ENCODE data around the gene TRAPPC6A. TPM values are rescaled to one million over a fixed set of nuclear protein-coding genes. Genes with fewer than 3 reads are reported as not detected.

The TRAPPC6A gene, protein sequence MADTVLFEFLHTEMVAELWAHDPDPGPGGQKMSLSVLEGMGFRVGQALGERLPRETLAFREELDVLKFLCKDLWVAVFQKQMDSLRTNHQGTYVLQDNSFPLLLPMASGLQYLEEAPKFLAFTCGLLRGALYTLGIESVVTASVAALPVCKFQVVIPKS
- 50.2 TPM for polyA plus RNA-seq
- long read RNA-seq, donor 1, transcript TRAPPC6A-202 (6 exons, 758 nt), result major isoform, 13 of 20 reads
- long read RNA-seq, donor 1, partial matches to known transcripts, result 0 of 20 reads
- long read RNA-seq, donor 1, other reads (novel, unspliced or antisense), result 0 of 20 reads
- long read RNA-seq, donor 2, transcript TRAPPC6A-202 (6 exons, 758 nt), result minor isoform, 15 of 54 reads
- long read RNA-seq, donor 2, transcript TRAPPC6A-201 (6 exons, 805 nt), result major isoform, 21 of 54 reads
- long read RNA-seq, donor 2, transcript TRAPPC6A-205 (5 exons, 514 nt), result minor isoform, 5 of 54 reads
- long read RNA-seq, donor 2, transcript TRAPPC6A-204 (5 exons, 695 nt), result minor isoform, 8 of 54 reads
- long read RNA-seq, donor 2, partial matches to known transcripts, result 5 of 54 reads
- long read RNA-seq, donor 2, other reads (novel, unspliced or antisense), result 0 of 54 reads
- long read RNA-seq, donor 3, transcript TRAPPC6A-202 (6 exons, 758 nt), result major isoform, 39 of 86 reads
- long read RNA-seq, donor 3, transcript TRAPPC6A-201 (6 exons, 805 nt), result minor isoform, 34 of 86 reads
- long read RNA-seq, donor 3, partial matches to known transcripts, result 8 of 86 reads
- long read RNA-seq, donor 3, other reads (novel, unspliced or antisense), result 0 of 86 reads
- long read RNA-seq, donor 4, partial matches to known transcripts, result 0 of 6 reads
- long read RNA-seq, donor 4, other reads (novel, unspliced or antisense), result 0 of 6 reads
- long read RNA-seq, donor 5, transcript TRAPPC6A-201 (6 exons, 805 nt), result major isoform, 6 of 18 reads
- long read RNA-seq, donor 5, transcript TRAPPC6A-202 (6 exons, 758 nt), result minor isoform, 5 of 18 reads
- long read RNA-seq, donor 5, partial matches to known transcripts, result 0 of 18 reads
- long read RNA-seq, donor 5, other reads (novel, unspliced or antisense), result 0 of 18 reads
- long read RNA-seq, donor 6, transcript TRAPPC6A-201 (6 exons, 805 nt), result major isoform, 13 of 30 reads
- long read RNA-seq, donor 6, transcript TRAPPC6A-202 (6 exons, 758 nt), result major isoform, 13 of 30 reads
- long read RNA-seq, donor 6, partial matches to known transcripts, result 0 of 30 reads
- long read RNA-seq, donor 6, other reads (novel, unspliced or antisense), result 0 of 30 reads
- long read RNA-seq, donor 7, transcript TRAPPC6A-201 (6 exons, 805 nt), result minor isoform, 7 of 20 reads
- long read RNA-seq, donor 7, transcript TRAPPC6A-202 (6 exons, 758 nt), result major isoform, 8 of 20 reads
- long read RNA-seq, donor 7, partial matches to known transcripts, result 0 of 20 reads
- long read RNA-seq, donor 7, other reads (novel, unspliced or antisense), result 0 of 20 reads
- long read RNA-seq, donor 8, transcript TRAPPC6A-202 (6 exons, 758 nt), result major isoform, 31 of 57 reads
- long read RNA-seq, donor 8, transcript TRAPPC6A-201 (6 exons, 805 nt), result minor isoform, 17 of 57 reads
- long read RNA-seq, donor 8, transcript TRAPPC6A-204 (5 exons, 695 nt), result minor isoform, 6 of 57 reads
- long read RNA-seq, donor 8, partial matches to known transcripts, result 0 of 57 reads
- long read RNA-seq, donor 8, other reads (novel, unspliced or antisense), result 0 of 57 reads
- long read RNA-seq, donor 9, transcript TRAPPC6A-201 (6 exons, 805 nt), result minor isoform, 11 of 30 reads
- long read RNA-seq, donor 9, transcript TRAPPC6A-202 (6 exons, 758 nt), result major isoform, 14 of 30 reads
- long read RNA-seq, donor 9, partial matches to known transcripts, result 0 of 30 reads
- long read RNA-seq, donor 9, other reads (novel, unspliced or antisense), result 0 of 30 reads
- long read RNA-seq, donor 10, transcript TRAPPC6A-204 (5 exons, 695 nt), result minor isoform, 7 of 39 reads
- long read RNA-seq, donor 10, transcript TRAPPC6A-202 (6 exons, 758 nt), result major isoform, 15 of 39 reads
- long read RNA-seq, donor 10, transcript TRAPPC6A-201 (6 exons, 805 nt), result major isoform, 15 of 39 reads
- long read RNA-seq, donor 10, partial matches to known transcripts, result 0 of 39 reads
- long read RNA-seq, donor 10, other reads (novel, unspliced or antisense), result 0 of 39 reads
- long read RNA-seq, donor 11, transcript TRAPPC6A-202 (6 exons, 758 nt), result major isoform, 11 of 33 reads
- long read RNA-seq, donor 11, transcript TRAPPC6A-205 (5 exons, 514 nt), result minor isoform, 7 of 33 reads
- long read RNA-seq, donor 11, transcript TRAPPC6A-204 (5 exons, 695 nt), result minor isoform, 5 of 33 reads
- long read RNA-seq, donor 11, transcript TRAPPC6A-201 (6 exons, 805 nt), result minor isoform, 10 of 33 reads
- long read RNA-seq, donor 11, partial matches to known transcripts, result 0 of 33 reads
- long read RNA-seq, donor 11, other reads (novel, unspliced or antisense), result 0 of 33 reads

DNA sequence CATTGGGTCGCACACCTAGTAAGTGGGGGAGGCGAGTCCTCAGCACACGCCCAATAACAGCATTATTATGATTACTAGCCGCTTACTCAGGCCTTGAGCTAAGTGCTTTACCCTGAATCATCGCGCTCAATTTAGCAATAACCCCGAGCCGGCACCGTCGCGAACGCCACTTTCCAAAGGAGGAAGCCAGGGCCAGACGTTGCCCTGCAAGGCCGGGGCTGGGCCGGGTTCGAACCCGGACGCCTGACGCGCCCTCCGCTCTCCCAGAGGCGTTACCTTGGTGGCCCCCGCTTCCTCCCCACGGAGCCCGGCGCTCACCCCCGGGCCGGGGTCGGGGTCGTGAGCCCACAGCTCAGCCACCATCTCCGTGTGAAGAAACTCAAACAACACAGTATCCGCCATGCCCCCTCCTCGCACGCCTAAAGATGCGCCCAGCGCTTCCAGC is at the start of gene TRAPPC6A:
TRAPPC6A (minus strand) TSS at position 421 of the 445 bp plus-strand sequence; CDS start at position 402, 19 bp downstream.
- Histone ChIP-seq H3K27ac (ENCODE audit: low read length) (peak within 1 kb of the TSS; percentile 95), H3K4me3 (ENCODE audit: low read length) (peak within 1 kb of the TSS; percentile 96), H3K36me3 (ENCODE audit: control insufficient read depth, insufficient read depth, low read length) (peaks cover 6% of the 10 kb centered on the region), H3K4me1 (ENCODE audit: control insufficient read depth, insufficient read depth, low read length) (peaks cover 11% of the 10 kb centered on the region), H3K27me3 (ENCODE audit: control insufficient read depth, insufficient read depth, low read length) (no peaks in the 10 kb centered on the region), H3K9me3 (ENCODE audit: control insufficient read depth, low read depth, low read length) (no peaks in the 10 kb centered on the region)
- WGBS (ENCODE audit: insufficient coverage, low lambda C conversion rate), result no CpG with 5 or more reads among the region's 36 CpGs
- DNase-seq, result no peak

DNA sequence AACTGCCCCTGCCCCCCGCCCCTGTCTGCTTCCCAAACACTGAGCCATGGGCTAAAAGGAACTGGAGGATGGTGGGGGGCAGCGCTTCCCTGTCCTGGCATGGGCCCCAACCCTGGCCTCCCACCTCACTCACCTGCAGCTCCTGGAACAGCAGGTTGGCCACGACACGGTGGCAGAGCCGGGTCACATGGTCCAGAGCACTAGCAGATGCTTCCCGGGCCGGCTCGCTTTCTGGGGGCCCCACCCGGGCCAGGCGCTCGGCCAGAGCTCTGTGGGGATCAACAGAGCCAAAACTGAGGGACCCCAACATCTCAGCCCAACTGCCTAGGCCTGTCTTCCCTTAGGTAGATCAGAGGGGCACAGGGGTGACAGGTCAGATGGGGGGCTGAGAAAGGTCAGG is 46.6 kb upstream of the TRAPPC6A start:
- no peak for DNase-seq

DNA sequence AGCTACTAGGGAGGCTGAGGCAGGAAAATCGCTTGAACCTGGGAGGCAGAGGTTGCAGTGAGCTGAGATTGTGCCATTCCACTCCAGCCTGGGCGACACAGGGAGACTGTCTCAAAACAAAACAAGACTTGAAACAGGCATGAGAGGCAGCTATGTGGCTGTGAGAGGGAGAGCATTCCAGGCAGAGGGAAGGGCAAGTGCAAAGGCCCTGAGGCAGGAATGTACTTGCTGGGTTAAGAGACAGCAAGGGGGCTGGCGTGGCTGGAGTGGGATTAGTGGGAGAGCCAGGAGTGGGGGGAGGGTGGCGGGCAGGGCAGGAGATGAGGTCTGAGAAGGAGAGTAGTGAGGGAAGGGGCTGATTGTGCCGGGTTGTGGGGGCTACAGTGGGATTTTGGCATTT is 45.8 kb upstream of the TRAPPC6A start:
- Histone ChIP-seq H3K4me3 (ENCODE audit: low read length) (no peak overlapping the region), H3K27me3 (ENCODE audit: control insufficient read depth, insufficient read depth, low read length) (peaks cover 19% of the 10 kb centered on the region), H3K9me3 (ENCODE audit: control insufficient read depth, low read depth, low read length) (no peaks in the 10 kb centered on the region), H3K36me3 (ENCODE audit: control insufficient read depth, insufficient read depth, low read length) (no peaks in the 10 kb centered on the region), H3K4me1 (ENCODE audit: control insufficient read depth, insufficient read depth, low read length) (no peaks in the 10 kb centered on the region), H3K27ac (ENCODE audit: low read length) (no peak overlapping the region)
- no CpG with 5 or more reads among the region's 5 CpGs for WGBS (ENCODE audit: insufficient coverage, low lambda C conversion rate)
- DNase-seq, result no peak

More for the DNA sequence above, 46.6 kb upstream of the TRAPPC6A start:
- Histone ChIP-seq H3K4me1 (ENCODE audit: control insufficient read depth, insufficient read depth, low read length) (no peaks in the 10 kb centered on the region), H3K9me3 (ENCODE audit: control insufficient read depth, low read depth, low read length) (no peaks in the 10 kb centered on the region), H3K27me3 (ENCODE audit: control insufficient read depth, insufficient read depth, low read length) (peaks cover 12% of the 10 kb centered on the region), H3K4me3 (ENCODE audit: low read length) (no peak overlapping the region), H3K36me3 (ENCODE audit: control insufficient read depth, insufficient read depth, low read length) (no peaks in the 10 kb centered on the region), H3K27ac (ENCODE audit: low read length) (no peak overlapping the region)
- no CpG with 5 or more reads among the region's 11 CpGs for WGBS (ENCODE audit: insufficient coverage, low lambda C conversion rate)

DNA sequence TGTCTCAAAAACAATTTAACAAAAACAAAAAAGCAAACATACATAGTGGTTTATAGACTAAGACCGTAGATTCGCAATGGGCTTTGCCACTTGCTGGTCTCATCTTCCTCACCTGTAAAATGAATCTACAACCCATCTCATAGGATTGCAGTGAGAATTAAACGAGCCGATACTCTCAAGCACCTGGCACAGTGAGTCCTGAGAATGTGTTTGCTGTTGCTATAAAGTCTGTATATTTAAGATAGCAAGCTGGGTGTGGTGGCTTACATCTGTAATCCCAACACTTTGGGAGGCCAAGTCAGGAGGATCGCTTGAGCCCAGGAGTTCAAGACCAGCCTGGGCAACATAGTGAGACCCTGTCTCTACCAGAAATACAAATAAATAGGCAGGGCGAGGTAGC is 44.7 kb upstream of the TRAPPC6A start:
- Histone ChIP-seq H3K4me1 (ENCODE audit: control insufficient read depth, insufficient read depth, low read length) (no peaks in the 10 kb centered on the region), H3K27ac (ENCODE audit: low read length) (no peak overlapping the region), H3K9me3 (ENCODE audit: control insufficient read depth, low read depth, low read length) (no peaks in the 10 kb centered on the region), H3K36me3 (ENCODE audit: control insufficient read depth, insufficient read depth, low read length) (no peaks in the 10 kb centered on the region), H3K4me3 (ENCODE audit: low read length) (no peak overlapping the region), H3K27me3 (ENCODE audit: control insufficient read depth, insufficient read depth, low read length) (peaks cover 31% of the 10 kb centered on the region)
- no CpG with 5 or more reads among the region's 6 CpGs for WGBS (ENCODE audit: insufficient coverage, low lambda C conversion rate)
- no peak for DNase-seq

DNA sequence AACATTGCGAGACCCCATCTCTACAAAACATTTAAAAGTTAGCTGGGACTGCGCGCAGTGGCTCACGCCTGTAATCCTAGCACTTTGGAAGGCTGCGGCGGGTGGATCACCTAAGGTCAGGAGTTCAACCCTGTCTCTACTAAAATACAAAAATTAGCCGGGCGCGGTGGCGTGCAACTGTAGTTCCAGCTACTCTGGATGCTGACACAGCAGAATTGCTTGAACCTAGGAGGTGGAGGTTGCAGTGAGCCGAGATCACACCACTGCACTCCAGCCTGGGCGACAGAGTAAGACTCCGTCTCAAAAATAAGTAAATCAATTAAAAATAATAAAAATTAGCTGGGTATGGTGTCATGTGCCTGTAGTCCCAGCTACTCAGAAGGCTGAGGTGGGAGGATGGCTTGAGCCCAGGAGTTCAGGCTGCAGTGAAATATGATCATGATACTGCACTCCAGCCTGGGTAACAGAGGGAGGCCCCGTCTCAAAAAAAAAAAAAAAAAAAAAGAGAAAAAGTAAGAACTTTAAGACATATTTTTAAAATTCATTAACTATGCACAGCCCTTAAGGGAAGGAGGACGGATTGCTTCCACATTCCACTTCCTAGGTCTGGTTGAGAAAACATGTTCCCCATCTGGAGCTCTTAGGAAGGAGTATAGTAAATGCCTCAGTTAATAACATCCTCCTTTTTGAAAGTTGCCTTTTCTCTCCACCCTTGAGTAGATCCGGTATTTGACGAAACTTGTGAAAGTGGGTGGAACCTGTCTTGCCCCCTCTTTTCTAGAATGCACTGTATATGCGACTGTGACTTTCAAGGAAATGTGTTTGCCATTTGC is 41.1 kb upstream of the TRAPPC6A start:
- H3K36me3 ChIP-seq (ENCODE audit: control insufficient read depth, insufficient read depth, low read length), result no peaks in the 10 kb centered on the region
- H3K4me1 ChIP-seq (ENCODE audit: control insufficient read depth, insufficient read depth, low read length), result peaks cover 3% of the 10 kb centered on the region
- no peak overlapping the region for H3K4me3 ChIP-seq (ENCODE audit: low read length)
- peaks cover 64% of the 10 kb centered on the region for H3K27me3 ChIP-seq (ENCODE audit: control insufficient read depth, insufficient read depth, low read length)
- no peak overlapping the region for H3K27ac ChIP-seq (ENCODE audit: low read length)
- 53% methylated on average over 4 of the region's 18 CpGs for WGBS (ENCODE audit: insufficient coverage, low lambda C conversion rate)
- DNase-seq, result no peak
- H3K9me3 ChIP-seq (ENCODE audit: control insufficient read depth, low read depth, low read length), result no peaks in the 10 kb centered on the region

DNA sequence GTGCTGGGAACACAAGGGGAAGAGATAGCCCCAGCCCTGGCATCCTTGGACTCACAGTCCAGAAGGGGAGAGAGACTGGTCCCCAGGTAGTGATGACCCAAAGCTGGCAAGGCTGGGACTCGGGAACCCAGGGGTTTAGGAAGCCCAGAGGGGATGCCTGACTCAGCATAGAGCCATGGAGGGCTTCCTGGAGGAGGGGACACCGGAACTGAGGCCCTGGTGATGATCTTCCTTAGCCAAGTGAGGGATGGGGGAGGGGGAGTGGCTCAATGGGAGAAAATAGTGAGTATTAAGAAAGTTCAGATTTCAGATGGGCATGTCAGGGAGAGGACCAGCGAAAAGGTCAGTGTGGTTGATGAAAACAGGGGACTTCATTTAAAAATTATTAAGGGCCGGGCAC is 40.4 kb upstream of the TRAPPC6A start:
- no peak overlapping the region for H3K4me3 ChIP-seq (ENCODE audit: low read length)
- peaks cover 3% of the 10 kb centered on the region for H3K4me1 ChIP-seq (ENCODE audit: control insufficient read depth, insufficient read depth, low read length)
- DNase-seq, result no peak
- H3K9me3 ChIP-seq (ENCODE audit: control insufficient read depth, low read depth, low read length), result no peaks in the 10 kb centered on the region
- H3K36me3 ChIP-seq (ENCODE audit: control insufficient read depth, insufficient read depth, low read length), result no peaks in the 10 kb centered on the region
- WGBS (ENCODE audit: insufficient coverage, low lambda C conversion rate), result no CpG with 5 or more reads among the region's 4 CpGs
- H3K27ac ChIP-seq (ENCODE audit: low read length), result no peak overlapping the region
- H3K27me3 ChIP-seq (ENCODE audit: control insufficient read depth, insufficient read depth, low read length), result peaks cover 66% of the 10 kb centered on the region

DNA sequence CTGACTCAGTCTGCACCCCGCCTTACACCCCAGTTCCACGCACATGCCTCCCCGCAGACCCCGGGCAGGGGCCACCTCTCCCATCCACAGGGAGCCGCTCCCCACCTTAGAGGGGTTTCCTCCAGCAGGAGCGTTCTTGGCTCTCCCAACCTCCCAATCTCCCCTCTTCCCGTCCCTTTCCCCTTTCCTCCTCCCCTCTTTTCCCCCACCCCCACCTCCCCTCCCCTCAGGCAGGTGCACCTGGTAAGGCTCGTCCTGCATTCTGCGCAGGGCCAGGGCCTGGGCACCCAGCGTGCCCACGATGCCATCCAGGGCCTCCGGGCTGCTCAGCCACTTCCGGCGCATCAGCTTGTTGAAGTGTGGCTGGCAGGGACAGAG is 39.9 kb upstream of the TRAPPC6A start:
- DNase-seq, result no peak
- H3K4me1 ChIP-seq (ENCODE audit: control insufficient read depth, insufficient read depth, low read length), result peaks cover 3% of the 10 kb centered on the region
- no CpG with 5 or more reads among the region's 14 CpGs for WGBS (ENCODE audit: insufficient coverage, low lambda C conversion rate)
- no peaks in the 10 kb centered on the region for H3K9me3 ChIP-seq (ENCODE audit: control insufficient read depth, low read depth, low read length)
- peaks cover 66% of the 10 kb centered on the region for H3K27me3 ChIP-seq (ENCODE audit: control insufficient read depth, insufficient read depth, low read length)
- H3K36me3 ChIP-seq (ENCODE audit: control insufficient read depth, insufficient read depth, low read length), result no peaks in the 10 kb centered on the region
- H3K4me3 ChIP-seq (ENCODE audit: low read length), result no peak overlapping the region
- no peak overlapping the region for H3K27ac ChIP-seq (ENCODE audit: low read length)

DNA sequence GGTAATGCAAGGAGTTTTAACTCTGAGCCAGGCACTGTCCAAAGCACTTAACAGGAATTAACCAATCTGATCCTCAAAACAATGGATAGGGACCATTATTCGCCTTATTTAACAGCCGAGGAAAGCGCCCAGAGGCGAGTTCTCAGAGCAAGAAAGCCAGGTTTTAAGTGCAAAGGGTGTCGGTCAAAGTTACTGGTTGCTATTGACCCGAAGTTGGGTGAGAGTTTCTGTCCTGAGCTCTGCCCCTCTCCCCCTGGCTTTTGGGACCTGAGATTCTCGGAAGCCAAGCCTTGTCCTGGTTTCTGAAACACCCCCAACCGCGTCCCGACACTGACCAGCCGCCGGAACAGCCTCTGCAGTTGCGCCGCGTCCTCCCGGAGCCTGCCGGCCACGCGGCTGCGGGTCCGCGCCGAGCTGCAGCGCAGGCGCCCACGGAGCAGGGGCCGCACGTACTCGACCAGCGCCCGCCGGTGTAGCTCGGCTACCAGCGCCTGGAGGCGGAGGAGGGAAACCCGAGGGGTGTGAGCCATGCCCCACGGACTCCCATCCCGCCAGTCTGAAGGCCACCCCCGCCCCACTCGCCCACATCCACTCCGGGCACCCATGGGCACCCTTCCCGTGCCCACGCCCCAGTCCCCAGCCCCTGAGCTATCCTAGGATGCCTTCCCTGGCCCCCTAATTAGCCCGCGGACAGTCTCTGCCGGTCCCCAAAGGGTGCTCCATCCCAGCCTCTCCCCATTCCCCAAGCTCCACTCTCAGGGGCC is 39.3 kb upstream of the TRAPPC6A start:
- Histone ChIP-seq H3K36me3 (ENCODE audit: control insufficient read depth, insufficient read depth, low read length) (no peaks in the 10 kb centered on the region), H3K27me3 (ENCODE audit: control insufficient read depth, insufficient read depth, low read length) (peaks cover 66% of the 10 kb centered on the region), H3K4me3 (ENCODE audit: low read length) (no peak overlapping the region), H3K4me1 (ENCODE audit: control insufficient read depth, insufficient read depth, low read length) (peaks cover 3% of the 10 kb centered on the region), H3K9me3 (ENCODE audit: control insufficient read depth, low read depth, low read length) (no peaks in the 10 kb centered on the region), H3K27ac (ENCODE audit: low read length) (no peak overlapping the region)
- WGBS (ENCODE audit: insufficient coverage, low lambda C conversion rate), result no CpG with 5 or more reads among the region's 46 CpGs
- DNase-seq, result no peak
